GM12874 (cell line): ENCODE measurements around the gene HUS1B.

ENCODE experiments used
- TF ChIP-seq, protein P1 (sequence below): IDR thresholded peaks from 2 replicates; pipeline ENCODE4 v1.5.1; 2011; ENCODE audit warnings: low read depth, mild to moderate bottlenecking, control low read depth, low read length, moderate library complexity; ENCODE audit not compliant: insufficient read depth

Gene HUS1B

DNA sequence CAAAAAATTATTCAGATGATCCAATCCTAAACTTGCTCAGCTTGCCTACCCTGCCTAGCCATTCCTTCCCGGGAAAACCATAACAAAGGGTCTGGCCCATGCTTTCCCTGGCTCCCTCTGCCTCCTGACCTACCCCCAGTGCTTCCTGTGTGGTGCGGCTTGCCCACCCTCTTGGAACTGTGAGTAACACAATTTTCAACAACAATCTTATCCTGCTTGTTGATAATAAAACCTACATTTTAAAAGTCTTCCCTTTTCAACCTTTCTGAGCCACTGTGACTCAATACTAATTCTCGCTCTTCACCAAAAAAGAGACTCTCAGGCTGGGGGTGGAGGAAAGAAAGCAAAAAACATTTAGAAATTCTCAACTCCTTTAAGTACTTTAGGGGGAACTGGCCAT lies 18.1 kb upstream of the HUS1B start:
- TF ChIP-seq, protein P1, sequence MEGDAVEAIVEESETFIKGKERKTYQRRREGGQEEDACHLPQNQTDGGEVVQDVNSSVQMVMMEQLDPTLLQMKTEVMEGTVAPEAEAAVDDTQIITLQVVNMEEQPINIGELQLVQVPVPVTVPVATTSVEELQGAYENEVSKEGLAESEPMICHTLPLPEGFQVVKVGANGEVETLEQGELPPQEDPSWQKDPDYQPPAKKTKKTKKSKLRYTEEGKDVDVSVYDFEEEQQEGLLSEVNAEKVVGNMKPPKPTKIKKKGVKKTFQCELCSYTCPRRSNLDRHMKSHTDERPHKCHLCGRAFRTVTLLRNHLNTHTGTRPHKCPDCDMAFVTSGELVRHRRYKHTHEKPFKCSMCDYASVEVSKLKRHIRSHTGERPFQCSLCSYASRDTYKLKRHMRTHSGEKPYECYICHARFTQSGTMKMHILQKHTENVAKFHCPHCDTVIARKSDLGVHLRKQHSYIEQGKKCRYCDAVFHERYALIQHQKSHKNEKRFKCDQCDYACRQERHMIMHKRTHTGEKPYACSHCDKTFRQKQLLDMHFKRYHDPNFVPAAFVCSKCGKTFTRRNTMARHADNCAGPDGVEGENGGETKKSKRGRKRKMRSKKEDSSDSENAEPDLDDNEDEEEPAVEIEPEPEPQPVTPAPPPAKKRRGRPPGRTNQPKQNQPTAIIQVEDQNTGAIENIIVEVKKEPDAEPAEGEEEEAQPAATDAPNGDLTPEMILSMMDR, result no peak

DNA sequence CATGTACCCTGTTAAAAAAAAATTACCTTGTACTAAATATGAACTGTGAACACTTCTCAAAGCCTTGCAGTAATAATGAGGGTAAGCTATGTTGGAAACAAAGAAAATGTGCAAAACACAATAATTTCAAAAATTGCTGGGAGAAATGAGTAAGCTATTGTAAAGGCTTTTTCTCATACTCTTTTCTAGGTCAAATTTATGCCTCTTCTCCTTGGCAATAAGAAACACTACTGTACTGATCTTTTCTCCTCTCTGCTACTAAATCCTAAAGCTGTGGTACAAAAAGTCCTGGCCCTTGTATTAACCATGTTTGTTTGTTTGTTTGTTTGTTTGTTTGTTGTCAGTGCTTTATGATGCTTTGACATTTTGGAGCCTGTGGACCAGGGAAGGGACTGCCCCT lies 17.5 kb upstream of the HUS1B start:
- TF ChIP-seq, protein P1, result no peak

DNA sequence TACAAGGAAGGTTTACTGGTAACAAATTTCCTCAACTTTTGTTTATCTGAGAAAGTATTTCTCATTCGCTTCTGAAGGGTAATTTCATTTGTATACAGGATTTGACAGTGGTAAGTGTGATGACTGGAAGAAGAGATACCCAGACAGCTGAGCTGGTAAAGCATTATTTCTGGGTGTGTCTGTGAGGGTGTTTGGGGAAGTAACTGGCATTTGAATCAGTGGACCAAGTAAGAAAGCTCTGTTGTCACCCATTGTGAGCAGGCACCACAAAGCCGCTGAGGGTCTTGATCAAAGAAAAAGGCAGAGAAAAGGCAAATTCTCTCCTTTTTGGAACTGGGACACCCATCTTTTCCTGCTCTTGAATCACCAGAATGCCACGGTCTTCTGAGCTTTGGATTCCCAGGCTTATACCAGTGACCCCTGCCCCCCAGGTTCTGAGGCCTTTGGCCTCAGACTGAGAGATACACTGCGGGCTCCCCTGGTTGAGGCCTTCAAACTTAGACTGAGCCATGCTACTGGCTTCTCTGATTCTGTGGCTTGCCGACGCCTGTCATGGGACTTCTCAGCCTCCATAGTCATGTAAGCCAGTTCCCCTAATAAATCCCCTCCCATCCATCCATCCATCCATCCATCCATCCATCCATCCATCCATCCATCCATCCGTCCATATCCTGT lies 10.5 kb upstream of the HUS1B start:
- TF ChIP-seq, protein P1, result no peak

DNA sequence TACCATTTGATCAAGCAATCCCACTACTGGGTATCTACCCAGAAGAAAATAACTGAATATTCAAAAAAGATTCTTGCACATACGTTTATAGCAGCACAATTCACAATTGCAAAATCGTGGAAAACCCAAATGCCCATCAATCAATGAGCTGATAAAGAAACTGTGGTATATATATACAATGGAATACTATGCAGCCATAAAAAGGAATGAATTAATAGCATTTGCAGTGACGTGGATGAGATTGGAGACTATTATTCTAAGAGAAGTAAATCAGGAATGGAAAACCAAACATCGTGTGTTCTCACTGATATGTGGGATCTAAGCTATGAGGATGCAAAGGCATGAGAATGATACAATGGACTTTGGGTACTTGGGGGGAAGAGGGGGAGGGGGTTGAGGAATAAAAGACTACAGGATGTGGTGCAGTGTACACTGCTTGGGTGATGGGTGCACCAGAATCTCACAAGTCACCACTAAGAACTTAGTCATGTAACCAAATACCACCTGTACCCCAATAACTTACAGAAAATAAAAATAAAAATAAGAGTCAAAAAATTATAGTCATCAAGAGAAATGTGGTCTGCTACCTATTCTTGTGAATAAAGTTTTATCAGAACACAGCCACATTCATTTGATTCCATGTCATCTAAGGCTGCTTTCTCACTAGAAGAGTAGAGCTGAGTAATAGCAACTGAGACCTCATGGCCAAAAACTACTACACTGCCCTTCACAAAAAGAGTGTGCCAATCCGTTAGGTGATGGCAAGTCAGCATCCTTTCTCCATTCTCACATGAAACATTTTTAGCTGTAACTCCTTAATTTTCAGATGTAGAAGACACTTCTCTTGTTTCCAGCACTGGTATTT lies 8.7 kb upstream of the HUS1B start:
- TF ChIP-seq, protein P1, result no peak

DNA sequence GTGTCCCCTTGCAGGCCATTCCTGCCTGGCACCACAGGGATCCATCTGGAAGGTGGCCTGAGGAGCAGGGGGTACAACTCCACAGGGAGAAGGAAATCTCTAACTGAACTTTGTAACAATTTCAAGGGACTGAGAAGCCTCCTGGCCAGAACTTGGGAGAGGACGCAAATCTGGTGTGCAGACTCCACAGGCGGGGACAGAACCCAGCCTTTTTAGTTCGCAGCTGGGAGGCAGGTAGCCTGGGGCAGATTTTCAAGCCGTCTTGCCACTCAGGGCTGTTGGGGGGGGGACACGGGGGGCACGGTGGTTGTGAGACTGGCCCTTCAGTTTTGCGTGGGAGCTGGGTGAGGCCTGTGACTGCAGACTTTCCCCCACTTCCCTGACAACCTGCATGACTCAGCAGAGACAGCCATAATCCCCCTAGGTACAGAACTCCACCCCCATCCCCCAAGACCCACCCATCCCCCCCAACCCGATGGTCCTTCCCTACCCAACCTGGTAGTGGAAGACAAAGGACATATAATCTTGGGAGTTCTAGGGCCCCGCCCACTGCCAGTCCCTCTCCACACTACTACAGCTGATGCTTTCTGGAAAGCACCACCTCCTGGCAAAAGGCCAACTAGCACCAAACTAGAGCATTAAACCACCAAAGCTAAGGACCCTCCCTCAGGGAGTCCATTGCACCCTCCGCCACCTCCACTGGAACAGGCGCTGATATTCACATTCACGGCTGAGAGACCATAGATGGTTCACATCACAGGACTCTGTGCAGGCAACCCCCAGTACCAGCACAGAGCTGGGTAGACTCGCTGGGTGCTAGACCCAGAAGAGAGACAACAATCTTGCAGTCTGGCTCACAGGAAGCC lies 3.0 kb upstream of the HUS1B start:
- TF ChIP-seq, protein P1, result no peak

DNA sequence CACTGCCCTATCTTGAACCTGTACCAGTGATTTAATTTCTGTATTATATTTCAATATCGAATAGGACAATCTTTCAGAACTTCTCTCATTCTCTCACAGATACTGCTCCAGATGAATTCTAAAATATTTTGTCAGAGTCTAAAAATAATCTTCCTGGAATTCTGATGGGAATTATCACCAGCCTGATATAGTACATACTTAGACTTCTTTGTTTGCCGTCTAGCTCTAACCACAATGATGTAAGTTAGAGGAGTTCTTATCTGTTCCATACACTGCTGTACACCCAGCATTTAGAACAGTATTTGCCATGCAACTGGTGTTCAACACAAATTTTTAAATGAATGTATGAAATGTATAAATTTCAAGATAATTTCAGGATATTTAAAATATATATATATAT lies 1.3 kb upstream of the HUS1B start:
- TF ChIP-seq, protein P1, result no peak

DNA sequence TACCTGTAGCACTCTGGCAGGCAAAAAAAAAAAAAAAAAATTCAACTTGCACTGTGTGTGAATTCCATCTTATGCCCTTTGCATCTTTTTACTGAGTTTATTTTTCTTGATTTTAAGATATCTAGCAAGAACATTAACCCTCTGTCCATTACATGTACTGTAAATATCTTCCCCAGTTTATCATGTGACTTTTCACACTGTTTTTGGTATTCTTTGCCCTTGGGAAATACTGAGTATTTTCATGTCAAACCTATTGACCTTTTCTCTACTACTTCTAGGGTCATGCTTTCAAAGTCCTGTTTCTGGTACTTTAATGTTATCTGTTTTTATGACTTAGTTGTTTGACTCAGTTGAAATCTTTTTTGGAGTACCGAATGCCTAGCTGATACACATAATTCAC lies 843 bp upstream of the HUS1B start:
- TF ChIP-seq, protein P1, result no peak
